GM18519 (cell line): Measurements from ENCODE around the gene BANP.
"Not testable (repeated sequence)": the region's sequence is repeated elsewhere in the genome, so short reads cannot be mapped to it uniquely, and the experiment has no call there.

Source experiments
- ATAC-seq: cut with Tn5 transposase; IDR thresholded peaks from one replicate; pipeline ENCODE4 v1.9.1; 2021; ENCODE audit warnings: mild to moderate bottlenecking, moderate library complexity; ENCODE audit not compliant: unreplicated experiment, low FRiP score

Gene BANP

GRCh38 chr16:88114541-88115228 lies 163.5 kb downstream of the BANP start:
- ATAC-seq = not testable (repeated sequence)

GRCh38 chr16:88116121-88116520 lies 164.9 kb downstream of the BANP start:
- ATAC-seq = no peak

- ATAC-seq = no peak
These were observed 166.2 kb downstream of the BANP start for GRCh38 chr16:88117476-88117868.

GRCh38 chr16:88118376-88118775 lies 167.1 kb downstream of the BANP start:
- no peak for ATAC-seq

GRCh38 chr16:88118852-88119741 lies 167.9 kb downstream of the BANP start:
- ATAC-seq = not testable (repeated sequence)

GRCh38 chr16:88119881-88120751 lies 168.9 kb downstream of the BANP start:
- not testable (repeated sequence) for ATAC-seq

GRCh38 chr16:88120812-88121211 lies 169.6 kb downstream of the BANP start:
- no peak for ATAC-seq

- ATAC-seq = not testable (repeated sequence)
These were observed 170.2 kb downstream of the BANP start for GRCh38 chr16:88121391-88121790.

- ATAC-seq = no peak
These were observed 170.8 kb downstream of the BANP start for GRCh38 chr16:88121886-88122580.
